Gastrocnemius medialis (tissue), 4 donors: ENCODE data around the gene RNU4-1. TPM values are rescaled to one million over a fixed set of nuclear protein-coding genes. Genes with fewer than 3 reads are reported as not detected.
"Not testable (repeated sequence)": the region's sequence is repeated elsewhere in the genome, so short reads cannot be mapped to it uniquely, and the experiment has no call there.

Source experiments
- ATAC-seq, 2 donors: fragments of 150-250 bp; one replicate each; pipeline ENCODE4 v1.9.1; 2016
- DNase-seq, 2 donors: peaks; one replicate each; pipeline ENCODE4 v3.0.0-alpha.2; 2019
- H3K27ac ChIP-seq, 4 donors: fragments of 200-600 bp; sonication (generic); 1 replicate in 1 of 4; 2 replicates in 3 of 4; pipeline ENCODE4 v1.5.1; 2016 to 2018; ENCODE audit warnings: mild to moderate bottlenecking in 2 of 4, moderate library complexity in 1 of 4
- H3K27me3 ChIP-seq, 3 donors: fragments of 200-600 bp; sonication (generic) in 2 of 3; 1 replicate in 1 of 3; 2 replicates in 2 of 3; pipeline versions ENCODE4 v1.5.1 to v1.6.0; 2016 to 2019; ENCODE audit warnings: mild to moderate bottlenecking in 1 of 3, moderate library complexity in 1 of 3
- H3K36me3 ChIP-seq, 2 donors: fragments of 200-600 bp; sonication (generic) in 1 of 2; one replicate each; pipeline ENCODE4 v1.5.1; 2017 to 2018
- H3K4me1 ChIP-seq, 2 donors: fragments of 200-600 bp; sonication (generic) in 1 of 2; one replicate each; pipeline ENCODE4 v1.5.1; 2016 to 2017; ENCODE audit warnings: mild to moderate bottlenecking in 2 of 2
- H3K4me3 ChIP-seq, 4 donors: fragments of 200-600 bp; sonication (generic) in 3 of 4; 1 replicate in 1 of 4; 2 replicates in 3 of 4; pipeline ENCODE4 v1.5.1; 2016 to 2019; ENCODE audit warnings: mild to moderate bottlenecking in 2 of 4
- H3K9me3 ChIP-seq, 3 donors: fragments of 200-600 bp; sonication (generic) in 2 of 3; 1 replicate in 1 of 3; 2 replicates in 2 of 3; pipeline ENCODE4 v1.5.1; 2016 to 2019
- CTCF ChIP-seq, 5 experiments: fragments of 450-650 bp in 3 of 5; fragments of 200-600 bp in 2 of 5; sonication (generic) in 2 of 5; IDR thresholded peaks in 4 of 5; conservative IDR thresholded peaks in 1 of 5; 1 replicate in 4 of 5; 2 replicates in 1 of 5; pipeline ENCODE4 v1.5.1; 2016 to 2019; ENCODE audit warnings: antibody characterized with exemption in 5 of 5, mild to moderate bottlenecking in 3 of 5, moderate library complexity in 3 of 5
- POLR2A ChIP-seq, 2 donors: fragments of 450-650 bp; IDR thresholded peaks; one replicate each; pipeline ENCODE4 v1.6.1; 2017; ENCODE audit warnings: antibody characterized with exemption in 2 of 2, mild to moderate bottlenecking in 2 of 2, moderate library complexity in 2 of 2
- in situ Hi-C, 4 donors: fragments of 200-750 bp; cut with MboI; loops; one replicate each; pipeline versions ENCODE4 v1.15.0 to v1.8.0; 2017; ENCODE audit warnings: low sequenced_read_pairs in 4 of 4
- intact Hi-C: fragments of 100-400 bp; cut with DNase I; formaldehyde crosslinking; loops from one replicate; pipeline ENCODE4 v1.15.1; 2023; ENCODE audit warnings: low total_unique reads
- total RNA-seq, 4 donors: library from RNA; depleted of rRNA; stranded (reverse); fragments of >200 nt; gene quantifications; one replicate each; pipeline versions ENCODE4 v1.1.0 to v1.2.3, GENCODE V29; 2016

RNU4-1 gene
- total RNA-seq = under 1 TPM in 1 of 4 donors, not detected in 3; under 0.01 TPM

GRCh38 chr12:120292661-120293531 lies at the start of gene RNU4-1:
RNU4-1 (minus strand) TSS chr12:120293237.
- DNase-seq = peak; percentile 62 to 72
- no peaks in the 10 kb centered on the region for H3K36me3 ChIP-seq
- in situ Hi-C loops = no loop called here

GRCh38 chr12:120342175-120343038 lies 49.4 kb upstream of the RNU4-1 start:
- no peaks in the 10 kb centered on the region for H3K27me3 ChIP-seq
- no peaks in the 10 kb centered on the region for H3K9me3 ChIP-seq
- TF ChIP-seq CTCF (IDR thresholded peaks at IDR 0.05 in 4 of 5, conservative IDR thresholded peaks at IDR 0.05 in 1 of 5) (no peak), POLR2A (IDR thresholded peaks at IDR 0.05) (no peak)
- DNase-seq = no peak
- no peak for ATAC-seq
- in situ Hi-C loops = loop anchor here in 1 of 4 donors (10.0 kb wide), 1 partner anchor 82 kb away; no protein-coding TSS in a partner anchor
- no peak overlapping the region for H3K27ac ChIP-seq
- intact Hi-C loops = loop anchor here (5.0 kb wide), 1 partner anchor 80 kb away; no protein-coding TSS in a partner anchor
- H3K4me1 ChIP-seq = no peaks in the 10 kb centered on the region
- no peak overlapping the region for H3K4me3 ChIP-seq
- no peaks in the 10 kb centered on the region for H3K36me3 ChIP-seq

More at GRCh38 chr12:120292661-120293531, at the start of gene RNU4-1:
- Histone ChIP-seq H3K4me1 (peaks cover 0 to 5% of the 10 kb centered on the region in 2 donors), H3K4me3 (peak within 1 kb of the TSS; percentile 55 to 84 (median 78)), H3K27me3 (no peaks in the 10 kb centered on the region), H3K9me3 (no peaks in the 10 kb centered on the region), H3K27ac (peak within 1 kb of the TSS; percentile 92 to 97 (median 96))
- intact Hi-C loops = loop anchor here (1.0 to 10.0 kb wide), 6 partner anchors 24 to 1334 kb away; partner anchors contain the start of genes ORAI1, PXN, RAB35 and RPLP0
- TF ChIP-seq CTCF (IDR thresholded peaks at IDR 0.05 in 4 of 5, conservative IDR thresholded peaks at IDR 0.05 in 1 of 5) (no peak), POLR2A (IDR thresholded peaks at IDR 0.05) (peak; percentile 85 to 86)
- peak; percentile 38 to 42 for ATAC-seq

- in situ Hi-C loops (no loop called here), intact Hi-C loops (no loop called here)
- no peaks in the 10 kb centered on the region for H3K4me1 ChIP-seq
- H3K9me3 ChIP-seq = no peaks in the 10 kb centered on the region
- H3K27ac ChIP-seq = no peak overlapping the region
- no peak for ATAC-seq
- H3K27me3 ChIP-seq = no peaks in the 10 kb centered on the region
- H3K36me3 ChIP-seq = no peaks in the 10 kb centered on the region
- H3K4me3 ChIP-seq = no peak overlapping the region
- TF ChIP-seq POLR2A (IDR thresholded peaks at IDR 0.05) (no peak), CTCF (IDR thresholded peaks at IDR 0.05 in 4 of 5, conservative IDR thresholded peaks at IDR 0.05 in 1 of 5) (no peak)
- no peak for DNase-seq
Observed at GRCh38 chr12:120339256-120339655, 46.2 kb upstream of the RNU4-1 start.

GRCh38 chr12:120337730-120338129 lies 44.7 kb upstream of the RNU4-1 start:
- Histone ChIP-seq H3K4me1 (no peaks in the 10 kb centered on the region), H3K27ac (no peak overlapping the region), H3K9me3 (no peaks in the 10 kb centered on the region), H3K36me3 (no peaks in the 10 kb centered on the region), H3K27me3 (no peaks in the 10 kb centered on the region), H3K4me3 (no peak overlapping the region)
- DNase-seq (no peak), ATAC-seq (no peak)
- in situ Hi-C loops (no loop called here), intact Hi-C loops (no loop called here)
- TF ChIP-seq CTCF (IDR thresholded peaks at IDR 0.05 in 4 of 5, conservative IDR thresholded peaks at IDR 0.05 in 1 of 5) (no peak), POLR2A (IDR thresholded peaks at IDR 0.05) (no peak)

GRCh38 chr12:120336392-120336791 lies 43.4 kb upstream of the RNU4-1 start:
- H3K9me3 ChIP-seq, DNase-seq, H3K36me3 ChIP-seq, H3K4me1 ChIP-seq, H3K27me3 ChIP-seq, in situ Hi-C loops, ATAC-seq, H3K27ac ChIP-seq, H3K4me3 ChIP-seq, intact Hi-C loops: not testable (repeated sequence)
